ENCODE results near the gene LAMC3.

DNA sequence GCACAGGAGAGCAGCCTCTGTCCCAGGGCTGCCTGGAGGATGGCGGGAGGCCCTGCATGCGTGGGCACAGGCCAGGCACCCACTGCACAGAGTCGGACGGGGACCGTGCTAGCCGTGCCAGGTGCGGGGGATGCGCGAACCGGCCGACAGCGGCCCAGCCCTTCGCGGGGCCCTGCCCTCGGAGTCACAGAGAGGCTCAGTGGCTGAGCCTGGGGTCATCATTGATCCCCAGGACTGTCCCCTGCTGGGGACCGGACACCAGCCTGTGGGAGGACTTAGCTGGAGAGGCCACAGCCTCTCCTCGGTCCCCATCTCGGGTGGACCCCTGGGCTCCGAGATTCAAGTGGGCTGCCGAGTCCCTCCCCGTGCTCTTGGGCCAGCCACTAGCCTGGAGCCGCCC, 19.1 kb upstream of the LAMC3 start:
- TF ChIP-seq, protein P1, sequence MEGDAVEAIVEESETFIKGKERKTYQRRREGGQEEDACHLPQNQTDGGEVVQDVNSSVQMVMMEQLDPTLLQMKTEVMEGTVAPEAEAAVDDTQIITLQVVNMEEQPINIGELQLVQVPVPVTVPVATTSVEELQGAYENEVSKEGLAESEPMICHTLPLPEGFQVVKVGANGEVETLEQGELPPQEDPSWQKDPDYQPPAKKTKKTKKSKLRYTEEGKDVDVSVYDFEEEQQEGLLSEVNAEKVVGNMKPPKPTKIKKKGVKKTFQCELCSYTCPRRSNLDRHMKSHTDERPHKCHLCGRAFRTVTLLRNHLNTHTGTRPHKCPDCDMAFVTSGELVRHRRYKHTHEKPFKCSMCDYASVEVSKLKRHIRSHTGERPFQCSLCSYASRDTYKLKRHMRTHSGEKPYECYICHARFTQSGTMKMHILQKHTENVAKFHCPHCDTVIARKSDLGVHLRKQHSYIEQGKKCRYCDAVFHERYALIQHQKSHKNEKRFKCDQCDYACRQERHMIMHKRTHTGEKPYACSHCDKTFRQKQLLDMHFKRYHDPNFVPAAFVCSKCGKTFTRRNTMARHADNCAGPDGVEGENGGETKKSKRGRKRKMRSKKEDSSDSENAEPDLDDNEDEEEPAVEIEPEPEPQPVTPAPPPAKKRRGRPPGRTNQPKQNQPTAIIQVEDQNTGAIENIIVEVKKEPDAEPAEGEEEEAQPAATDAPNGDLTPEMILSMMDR (IDR thresholded peaks at IDR 0.05) = no peak
- TF ChIP-seq POLR2AphosphoS5 (IDR thresholded peaks at IDR 0.05) = no peak
- no peak for TF ChIP-seq POLR2A (IDR thresholded peaks at IDR 0.05; ENCODE audit: low read depth)
- no peak for TF ChIP-seq EP300 (IDR thresholded peaks at IDR 0.05)
